HL-60 (cell line): ENCODE measurements around the gene WDR20.
"Not testable (repeated sequence)": the region's sequence is repeated elsewhere in the genome, so short reads cannot be mapped to it uniquely, and the experiment has no call there.

Source experiments
- CTCF ChIP-seq: IDR thresholded peaks from one replicate; pipeline ENCODE4 v1.5.1; 2011; ENCODE audit warnings: low read length, control low read depth, inconsistent platforms; ENCODE audit not compliant: insufficient read depth
- POLR2AphosphoS5 ChIP-seq: IDR thresholded peaks from 2 replicates; pipeline ENCODE4 v1.6.1; 2012; ENCODE audit warnings: low read depth
- REST ChIP-seq: IDR thresholded peaks from 2 replicates; pipeline ENCODE4 v1.6.1; 2012; ENCODE audit warnings: low read depth; ENCODE audit not compliant: insufficient replicate concordance
- SPI1 ChIP-seq: IDR thresholded peaks from 2 replicates; pipeline ENCODE4 v1.6.1; 2012; ENCODE audit warnings: low read depth, mild to moderate bottlenecking, borderline replicate concordance

- not testable (repeated sequence) for TF ChIP-seq CTCF, SPI1, POLR2AphosphoS5, REST
These were observed 5.7 kb upstream of the WDR20 start for GRCh38 chr14:102134021-102134420.
